Colonic mucosa (tissue), 4 donors: ENCODE results near the gene MPP1. TPM values are rescaled to one million over a fixed set of nuclear protein-coding genes. Genes with fewer than 3 reads are reported as not detected.

Source experiments
- DNase-seq: peaks from one replicate; pipeline ENCODE4 v3.0.0-alpha.2; 2020
- H3K27ac ChIP-seq: fragments of 200-600 bp; one replicate; pipeline ENCODE4 v1.8.0; 2021
- H3K27me3 ChIP-seq: fragments of 200-600 bp; one replicate; pipeline ENCODE4 v1.8.0; 2021
- H3K36me3 ChIP-seq: fragments of 200-600 bp; one replicate; pipeline ENCODE4 v1.8.0; 2021
- H3K4me1 ChIP-seq: fragments of 200-600 bp; one replicate; pipeline ENCODE4 v1.8.0; 2021; ENCODE audit warnings: mild to moderate bottlenecking
- H3K4me3 ChIP-seq: fragments of 200-600 bp; one replicate; pipeline ENCODE4 v1.8.0; 2021
- H3K9ac ChIP-seq, 2 donors: one replicate each; pipeline ENCODE4 v1.7.0; 2013; ENCODE audit warnings: control low read depth in 2 of 2, low read depth in 2 of 2, low read length in 2 of 2
- H3K9me3 ChIP-seq: fragments of 200-600 bp; one replicate; pipeline ENCODE4 v1.8.0; 2021
- CTCF ChIP-seq: fragments of 200-600 bp; IDR thresholded peaks from one replicate; pipeline ENCODE4 v1.8.0; 2022; ENCODE audit warnings: antibody characterized with exemption, mild to moderate bottlenecking
- intact Hi-C: fragments of 100-400 bp; cut with DNase I; formaldehyde crosslinking; loops from one replicate; pipeline ENCODE4 v1.14.1; 2022
- total RNA-seq, 2 donors: library from RNA; stranded (reverse); fragmentation: NEBNext Ultra II Directional in 1 of 2; extraction: Animal tissue kit (Norgen Biotek cat#: 25700) in 1 of 2; gene quantifications; one replicate each; pipeline ENCODE4 v1.2.1, GENCODE V29; 2021
- donor health status: healthy.
- donor health status: DM: no; HTN: no; CAD: no.
- donor health status: DM: no; HTN: no; CAD: no.

Gene MPP1
- total RNA-seq, 2 donors from 2014 or later, result 13.0 to 24.3 TPM

DNA sequence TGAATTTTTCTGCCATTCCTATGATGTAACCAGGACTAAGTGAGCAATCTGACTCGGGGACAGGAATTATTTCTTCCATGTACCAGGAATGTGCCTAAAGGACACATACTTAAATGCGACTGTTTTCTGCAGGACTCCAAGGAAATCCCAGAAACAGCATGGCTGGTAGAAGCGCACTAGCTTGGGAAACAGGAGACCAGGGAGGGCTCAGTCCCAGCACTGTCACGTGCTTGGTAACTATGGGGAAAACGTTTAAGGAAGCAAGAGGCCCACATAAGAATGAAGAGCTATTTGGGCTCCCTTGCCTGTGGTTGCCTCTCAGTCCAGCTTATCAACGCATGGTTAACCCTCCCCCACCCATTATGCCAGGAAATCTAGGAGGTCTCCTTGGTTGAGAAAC, 19.6 kb downstream of the MPP1 start:
- no peak for TF ChIP-seq CTCF
- Histone ChIP-seq H3K9me3 (no peaks in the 10 kb centered on the region), H3K4me3 (no peak overlapping the region), H3K36me3 (no peaks in the 10 kb centered on the region), H3K27me3 (no peaks in the 10 kb centered on the region), H3K9ac (no peak overlapping the region), H3K27ac (no peak overlapping the region), H3K4me1 (no peaks in the 10 kb centered on the region)
- intact Hi-C loops, result no loop called here
- DNase-seq, result no peak

- no peak overlapping the region for H3K9ac ChIP-seq
- H3K27ac ChIP-seq, result no peak overlapping the region
- H3K4me1 ChIP-seq, result no peaks in the 10 kb centered on the region
- no peak for TF ChIP-seq CTCF
- no peaks in the 10 kb centered on the region for H3K36me3 ChIP-seq
- H3K9me3 ChIP-seq, result no peaks in the 10 kb centered on the region
- H3K27me3 ChIP-seq, result no peaks in the 10 kb centered on the region
- H3K4me3 ChIP-seq, result no peak overlapping the region
- no peak for DNase-seq
- intact Hi-C loops, result no loop called here
Observed at GRCh38 chrX:154784149-154784995, 20.9 kb downstream of the MPP1 start.

DNA sequence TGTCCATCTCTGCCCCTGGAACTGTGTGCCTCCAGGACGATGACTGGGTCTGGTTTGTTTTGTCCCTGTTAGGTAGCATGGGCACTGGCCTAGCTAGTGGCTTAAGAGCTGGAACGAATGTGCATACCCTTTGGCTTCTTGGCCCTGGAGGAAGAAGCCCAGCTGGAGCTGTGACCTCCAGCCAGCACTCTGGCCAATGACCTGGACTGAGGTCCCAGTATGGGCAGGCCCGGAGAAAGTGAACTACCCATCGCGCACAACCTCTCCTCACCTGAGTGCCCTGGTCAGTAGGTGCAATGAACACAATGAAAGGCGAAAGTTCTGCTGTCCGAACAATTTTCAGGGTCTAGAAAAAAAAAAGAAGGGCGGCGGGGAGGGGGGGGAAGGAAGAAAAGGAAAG, 24.3 kb downstream of the MPP1 start:
- DNase-seq, result no peak
- Histone ChIP-seq H3K36me3 (no peaks in the 10 kb centered on the region), H3K9ac (no peak overlapping the region), H3K4me3 (no peak overlapping the region), H3K4me1 (no peaks in the 10 kb centered on the region), H3K27ac (no peak overlapping the region), H3K9me3 (no peaks in the 10 kb centered on the region), H3K27me3 (no peaks in the 10 kb centered on the region)
- intact Hi-C loops, result no loop called here
- no peak for TF ChIP-seq CTCF

DNA sequence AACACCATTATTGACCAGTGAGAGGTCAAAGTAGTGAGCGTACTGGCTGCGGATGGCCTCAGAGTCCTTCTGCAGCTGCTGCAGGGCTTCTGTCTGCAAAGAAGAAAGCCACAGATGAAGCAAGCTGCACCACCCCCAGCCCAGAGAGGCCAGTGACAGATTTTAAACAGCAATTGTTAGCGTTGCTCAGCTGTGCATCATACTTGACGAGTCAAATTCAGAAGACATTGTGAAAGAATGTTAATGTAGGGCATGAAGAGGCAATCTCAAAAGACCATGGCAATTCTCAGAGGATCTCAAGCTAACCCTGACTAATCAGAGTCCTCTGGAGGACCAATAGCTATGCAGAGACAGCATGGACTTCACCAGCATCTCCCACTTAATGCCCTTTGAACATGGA, 26.0 kb downstream of the MPP1 start:
- intact Hi-C loops, result no loop called here
- no peak for TF ChIP-seq CTCF
- H3K27me3 ChIP-seq, result no peaks in the 10 kb centered on the region
- H3K27ac ChIP-seq, result no peak overlapping the region
- no peaks in the 10 kb centered on the region for H3K9me3 ChIP-seq
- DNase-seq, result no peak
- H3K4me3 ChIP-seq, result no peak overlapping the region
- H3K36me3 ChIP-seq, result no peaks in the 10 kb centered on the region
- no peak overlapping the region for H3K9ac ChIP-seq
- H3K4me1 ChIP-seq, result no peaks in the 10 kb centered on the region

GRCh38 chrX:154776753-154777152, 28.5 kb downstream of the MPP1 start:
- no peaks in the 10 kb centered on the region for H3K36me3 ChIP-seq
- intact Hi-C loops, result no loop called here
- DNase-seq, result no peak
- no peak overlapping the region for H3K27ac ChIP-seq
- no peaks in the 10 kb centered on the region for H3K27me3 ChIP-seq
- H3K9ac ChIP-seq, result no peak overlapping the region
- no peak for TF ChIP-seq CTCF
- H3K9me3 ChIP-seq, result no peaks in the 10 kb centered on the region
- H3K4me1 ChIP-seq, result no peaks in the 10 kb centered on the region
- no peak overlapping the region for H3K4me3 ChIP-seq
